HEK293 (cell line): Measurements from ENCODE around the gene TTC39C.

Source experiments
- HIC1 ChIP-seq: fragments of 450-650 bp; formaldehyde crosslinking; IDR thresholded peaks from 2 replicates; pipeline ENCODE4 v1.5.1; 2016; ENCODE audit warnings: missing biosample characterization, missing genetic modification characterization
- KLF8 ChIP-seq: fragments of 450-650 bp; formaldehyde crosslinking; IDR thresholded peaks from 2 replicates; pipeline ENCODE4 v1.5.1; 2016; ENCODE audit warnings: missing biosample characterization, missing genetic modification characterization
- KLF9 ChIP-seq: fragments of 450-650 bp; formaldehyde crosslinking; IDR thresholded peaks from 2 replicates; pipeline ENCODE4 v1.5.1; 2016; ENCODE audit warnings: missing biosample characterization, missing genetic modification characterization, low read depth
- MZF1 ChIP-seq: fragments of 450-650 bp; formaldehyde crosslinking; IDR thresholded peaks from 2 replicates; pipeline ENCODE4 v1.5.1; 2017; ENCODE audit warnings: missing biosample characterization, missing genetic modification characterization, borderline replicate concordance
- SP3 ChIP-seq: fragments of 450-650 bp; formaldehyde crosslinking; IDR thresholded peaks from 2 replicates; pipeline ENCODE4 v1.5.1; 2016; ENCODE audit warnings: missing biosample characterization, missing genetic modification characterization
- TRIM28 ChIP-seq: IDR thresholded peaks from 2 replicates; pipeline ENCODE4 v1.6.1; 2011; ENCODE audit warnings: low read length, control low read depth, borderline replicate concordance
- ZBTB8A ChIP-seq: fragments of 450-650 bp; formaldehyde crosslinking; IDR thresholded peaks from 2 replicates; pipeline ENCODE4 v1.5.1; 2016; ENCODE audit warnings: missing biosample characterization, missing genetic modification characterization
- ZNF133 ChIP-seq: fragments of 450-650 bp; formaldehyde crosslinking; IDR thresholded peaks from 2 replicates; pipeline ENCODE4 v1.5.1; 2016; ENCODE audit warnings: missing biosample characterization, missing genetic modification characterization
- ZNF146 ChIP-seq: fragments of 450-650 bp; formaldehyde crosslinking; IDR thresholded peaks from 2 replicates; pipeline ENCODE4 v1.5.1; 2016; ENCODE audit warnings: missing biosample characterization, missing genetic modification characterization
- ZNF174 ChIP-seq: fragments of 450-650 bp; formaldehyde crosslinking; IDR thresholded peaks from 2 replicates; pipeline ENCODE4 v1.5.0; 2017; ENCODE audit warnings: missing biosample characterization, mild to moderate bottlenecking, missing genetic modification characterization
- ZNF214 ChIP-seq: fragments of 450-650 bp; formaldehyde crosslinking; IDR thresholded peaks from 2 replicates; pipeline ENCODE4 v1.5.1; 2017; ENCODE audit warnings: missing biosample characterization, mild to moderate bottlenecking, missing genetic modification characterization, borderline replicate concordance
- ZNF26 ChIP-seq: fragments of 450-650 bp; formaldehyde crosslinking; IDR thresholded peaks from 2 replicates; pipeline ENCODE4 v1.5.1; 2016; ENCODE audit warnings: missing biosample characterization, missing genetic modification characterization
- ZNF280C ChIP-seq: fragments of 450-650 bp; formaldehyde crosslinking; IDR thresholded peaks from 2 replicates; pipeline ENCODE4 v1.5.1; 2016; ENCODE audit warnings: missing biosample characterization, missing genetic modification characterization
- ZNF433 ChIP-seq: fragments of 450-650 bp; formaldehyde crosslinking; IDR thresholded peaks from 2 replicates; pipeline ENCODE4 v1.5.1; 2016; ENCODE audit warnings: missing biosample characterization, missing genetic modification characterization, low read depth
- ZNF548 ChIP-seq: fragments of 450-650 bp; formaldehyde crosslinking; IDR thresholded peaks from 2 replicates; pipeline ENCODE4 v1.5.1; 2016; ENCODE audit warnings: missing biosample characterization, missing genetic modification characterization
- ZNF561 ChIP-seq: fragments of 450-650 bp; IDR thresholded peaks from 2 replicates; pipeline ENCODE4 v1.5.1; 2018; ENCODE audit warnings: missing biosample characterization, missing genetic modification characterization, borderline replicate concordance
- ZNF623 ChIP-seq: fragments of 450-650 bp; formaldehyde crosslinking; IDR thresholded peaks from 2 replicates; pipeline ENCODE4 v1.5.1; 2016; ENCODE audit warnings: missing biosample characterization, missing genetic modification characterization
- ZNF791 ChIP-seq: fragments of 450-650 bp; formaldehyde crosslinking; IDR thresholded peaks from 2 replicates; pipeline ENCODE4 v1.5.1; 2016; ENCODE audit warnings: missing biosample characterization, missing genetic modification characterization
- ZNF792 ChIP-seq: fragments of 450-650 bp; formaldehyde crosslinking; IDR thresholded peaks from 2 replicates; pipeline ENCODE4 v1.5.1; 2016; ENCODE audit warnings: missing biosample characterization, missing genetic modification characterization
- ZNF830 ChIP-seq: fragments of 450-650 bp; IDR thresholded peaks from 2 replicates; pipeline ENCODE4 v1.5.0; 2018; ENCODE audit warnings: missing biosample characterization, missing genetic modification characterization, low read depth, mild to moderate bottlenecking, moderate library complexity
- ZSCAN18 ChIP-seq: fragments of 450-650 bp; formaldehyde crosslinking; IDR thresholded peaks from 2 replicates; pipeline ENCODE4 v1.5.1; 2016; ENCODE audit warnings: missing biosample characterization, missing genetic modification characterization
- TF ChIP-seq, protein P1 (sequence below): fragments of 450-650 bp; formaldehyde crosslinking; IDR thresholded peaks from 2 replicates; pipeline ENCODE4 v1.5.1; 2016; ENCODE audit warnings: missing biosample characterization, missing genetic modification characterization
- TF ChIP-seq, protein P2 (sequence below): fragments of 450-650 bp; formaldehyde crosslinking; IDR thresholded peaks from 2 replicates; pipeline ENCODE4 v1.5.1; 2016; ENCODE audit warnings: missing biosample characterization, missing genetic modification characterization
- TF ChIP-seq, protein P3 (sequence below): fragments of 450-650 bp; formaldehyde crosslinking; IDR thresholded peaks from 2 replicates; pipeline ENCODE4 v1.5.1; 2017; ENCODE audit warnings: missing biosample characterization, missing genetic modification characterization
- TF ChIP-seq, protein P4 (sequence below): fragments of 450-650 bp; formaldehyde crosslinking; IDR thresholded peaks from 2 replicates; pipeline ENCODE4 v1.5.1; 2017; ENCODE audit warnings: missing biosample characterization, missing genetic modification characterization

Gene TTC39C

GRCh38 chr18:24014062-24014985 lies at the start of gene TTC39C (continued):
- TF ChIP-seq, protein P1, sequence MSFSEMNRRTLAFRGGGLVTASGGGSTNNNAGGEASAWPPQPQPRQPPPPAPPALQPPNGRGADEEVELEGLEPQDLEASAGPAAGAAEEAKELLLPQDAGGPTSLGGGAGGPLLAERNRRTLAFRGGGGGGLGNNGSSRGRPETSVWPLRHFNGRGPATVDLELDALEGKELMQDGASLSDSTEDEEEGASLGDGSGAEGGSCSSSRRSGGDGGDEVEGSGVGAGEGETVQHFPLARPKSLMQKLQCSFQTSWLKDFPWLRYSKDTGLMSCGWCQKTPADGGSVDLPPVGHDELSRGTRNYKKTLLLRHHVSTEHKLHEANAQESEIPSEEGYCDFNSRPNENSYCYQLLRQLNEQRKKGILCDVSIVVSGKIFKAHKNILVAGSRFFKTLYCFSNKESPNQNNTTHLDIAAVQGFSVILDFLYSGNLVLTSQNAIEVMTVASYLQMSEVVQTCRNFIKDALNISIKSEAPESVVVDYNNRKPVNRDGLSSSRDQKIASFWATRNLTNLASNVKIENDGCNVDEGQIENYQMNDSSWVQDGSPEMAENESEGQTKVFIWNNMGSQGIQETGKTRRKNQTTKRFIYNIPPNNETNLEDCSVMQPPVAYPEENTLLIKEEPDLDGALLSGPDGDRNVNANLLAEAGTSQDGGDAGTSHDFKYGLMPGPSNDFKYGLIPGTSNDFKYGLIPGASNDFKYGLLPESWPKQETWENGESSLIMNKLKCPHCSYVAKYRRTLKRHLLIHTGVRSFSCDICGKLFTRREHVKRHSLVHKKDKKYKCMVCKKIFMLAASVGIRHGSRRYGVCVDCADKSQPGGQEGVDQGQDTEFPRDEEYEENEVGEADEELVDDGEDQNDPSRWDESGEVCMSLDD: peak; percentile 65; the same call in 1 of the 2 replicates
- no peak for TF ChIP-seq HIC1 (tag by site-specific recombination)
- TF ChIP-seq ZNF133 (tag by site-specific recombination): no peak
- TF ChIP-seq TRIM28: no peak
- TF ChIP-seq, protein P2, sequence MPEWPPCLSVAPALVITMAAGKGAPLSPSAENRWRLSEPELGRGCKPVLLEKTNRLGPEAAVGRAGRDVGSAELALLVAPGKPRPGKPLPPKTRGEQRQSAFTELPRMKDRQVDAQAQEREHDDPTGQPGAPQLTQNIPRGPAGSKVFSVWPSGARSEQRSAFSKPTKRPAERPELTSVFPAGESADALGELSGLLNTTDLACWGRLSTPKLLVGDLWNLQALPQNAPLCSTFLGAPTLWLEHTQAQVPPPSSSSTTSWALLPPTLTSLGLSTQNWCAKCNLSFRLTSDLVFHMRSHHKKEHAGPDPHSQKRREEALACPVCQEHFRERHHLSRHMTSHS (tag by site-specific recombination): no peak
- TF ChIP-seq ZNF830 (tag by site-specific recombination): no peak
- no peak for TF ChIP-seq ZSCAN18 (tag by site-specific recombination)
- TF ChIP-seq ZNF214 (tag by site-specific recombination): no peak
- no peak for TF ChIP-seq ZNF433
- no peak for TF ChIP-seq ZNF791 (tag by site-specific recombination)
- no peak for TF ChIP-seq ZNF561
- no peak for TF ChIP-seq ZNF26 (tag by site-specific recombination)
- TF ChIP-seq KLF9 (tag by site-specific recombination): peak; percentile 77
- TF ChIP-seq, protein P3, sequence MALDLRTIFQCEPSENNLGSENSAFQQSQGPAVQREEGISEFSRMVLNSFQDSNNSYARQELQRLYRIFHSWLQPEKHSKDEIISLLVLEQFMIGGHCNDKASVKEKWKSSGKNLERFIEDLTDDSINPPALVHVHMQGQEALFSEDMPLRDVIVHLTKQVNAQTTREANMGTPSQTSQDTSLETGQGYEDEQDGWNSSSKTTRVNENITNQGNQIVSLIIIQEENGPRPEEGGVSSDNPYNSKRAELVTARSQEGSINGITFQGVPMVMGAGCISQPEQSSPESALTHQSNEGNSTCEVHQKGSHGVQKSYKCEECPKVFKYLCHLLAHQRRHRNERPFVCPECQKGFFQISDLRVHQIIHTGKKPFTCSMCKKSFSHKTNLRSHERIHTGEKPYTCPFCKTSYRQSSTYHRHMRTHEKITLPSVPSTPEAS (tag by site-specific recombination): no peak
- peak; percentile 41 for TF ChIP-seq ZBTB8A (tag by site-specific recombination)
- no peak for TF ChIP-seq ZNF792 (tag by site-specific recombination)
- no peak for TF ChIP-seq ZNF146 (tag by site-specific recombination)
- peak; percentile 49; the same call in 1 of the 2 replicates for TF ChIP-seq KLF8 (tag by site-specific recombination)
- no peak for TF ChIP-seq ZNF548 (tag by site-specific recombination)
- TF ChIP-seq SP3 (tag by site-specific recombination): peak; percentile 89
- no peak for TF ChIP-seq ZNF623 (tag by site-specific recombination)
- no peak for TF ChIP-seq ZNF174 (tag by site-specific recombination)
- no peak for TF ChIP-seq ZNF280C (tag by site-specific recombination)
- TF ChIP-seq, protein P4, sequence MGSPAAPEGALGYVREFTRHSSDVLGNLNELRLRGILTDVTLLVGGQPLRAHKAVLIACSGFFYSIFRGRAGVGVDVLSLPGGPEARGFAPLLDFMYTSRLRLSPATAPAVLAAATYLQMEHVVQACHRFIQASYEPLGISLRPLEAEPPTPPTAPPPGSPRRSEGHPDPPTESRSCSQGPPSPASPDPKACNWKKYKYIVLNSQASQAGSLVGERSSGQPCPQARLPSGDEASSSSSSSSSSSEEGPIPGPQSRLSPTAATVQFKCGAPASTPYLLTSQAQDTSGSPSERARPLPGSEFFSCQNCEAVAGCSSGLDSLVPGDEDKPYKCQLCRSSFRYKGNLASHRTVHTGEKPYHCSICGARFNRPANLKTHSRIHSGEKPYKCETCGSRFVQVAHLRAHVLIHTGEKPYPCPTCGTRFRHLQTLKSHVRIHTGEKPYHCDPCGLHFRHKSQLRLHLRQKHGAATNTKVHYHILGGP (tag by site-specific recombination): no peak
- TF ChIP-seq MZF1 (tag by site-specific recombination): no peak
